ENCODE measurements around the gene DBX1. TPM values are rescaled to one million over a fixed set of nuclear protein-coding genes. Genes with fewer than 3 reads are reported as not detected.

The DBX1 gene
- total RNA-seq, 1 donor from 2014 or later = 0.43 TPM

- H3K9ac ChIP-seq = no peak overlapping the region
- H3K36me3 ChIP-seq = no peaks in the 10 kb centered on the region
- Mint-ChIP-seq H3K27ac (no peak overlapping the region), H3K27me3 (ENCODE audit: insufficient read depth, low read depth) (peaks cover 24% of the 10 kb centered on the region), H3K4me3 (no peak overlapping the region), H3K4me1 (peaks cover 9% of the 10 kb centered on the region), H3K36me3 (no peaks in the 10 kb centered on the region), H3K9me3 (peaks cover 4% of the 10 kb centered on the region)
- H3K4me3 ChIP-seq = no peak overlapping the region
- peaks cover 9% of the 10 kb centered on the region for H3K27me3 ChIP-seq
- no peaks in the 10 kb centered on the region for H4K20me1 ChIP-seq (ENCODE audit: low read depth)
- H3F3A ChIP-seq (ENCODE audit: low read depth) = peaks cover 16% of the 10 kb centered on the region
- peak overlapping the region; percentile 1 for H2AFZ ChIP-seq (replicated peaks)
- no peak overlapping the region for H3K27ac ChIP-seq
- no peaks in the 10 kb centered on the region for H3K9me3 ChIP-seq (ENCODE audit: low read depth)
- H3K4me2 ChIP-seq = no peak overlapping the region
- no peaks in the 10 kb centered on the region for H3K4me1 ChIP-seq
- TF ChIP-seq, protein P1, sequence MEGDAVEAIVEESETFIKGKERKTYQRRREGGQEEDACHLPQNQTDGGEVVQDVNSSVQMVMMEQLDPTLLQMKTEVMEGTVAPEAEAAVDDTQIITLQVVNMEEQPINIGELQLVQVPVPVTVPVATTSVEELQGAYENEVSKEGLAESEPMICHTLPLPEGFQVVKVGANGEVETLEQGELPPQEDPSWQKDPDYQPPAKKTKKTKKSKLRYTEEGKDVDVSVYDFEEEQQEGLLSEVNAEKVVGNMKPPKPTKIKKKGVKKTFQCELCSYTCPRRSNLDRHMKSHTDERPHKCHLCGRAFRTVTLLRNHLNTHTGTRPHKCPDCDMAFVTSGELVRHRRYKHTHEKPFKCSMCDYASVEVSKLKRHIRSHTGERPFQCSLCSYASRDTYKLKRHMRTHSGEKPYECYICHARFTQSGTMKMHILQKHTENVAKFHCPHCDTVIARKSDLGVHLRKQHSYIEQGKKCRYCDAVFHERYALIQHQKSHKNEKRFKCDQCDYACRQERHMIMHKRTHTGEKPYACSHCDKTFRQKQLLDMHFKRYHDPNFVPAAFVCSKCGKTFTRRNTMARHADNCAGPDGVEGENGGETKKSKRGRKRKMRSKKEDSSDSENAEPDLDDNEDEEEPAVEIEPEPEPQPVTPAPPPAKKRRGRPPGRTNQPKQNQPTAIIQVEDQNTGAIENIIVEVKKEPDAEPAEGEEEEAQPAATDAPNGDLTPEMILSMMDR (IDR thresholded peaks at IDR 0.05) = peak; percentile 97
- no peak for TF ChIP-seq EZH2 (IDR thresholded peaks at IDR 0.05)
- no peaks in the 10 kb centered on the region for H3K79me2 ChIP-seq (ENCODE audit: low read depth)
- peak; percentile 88 for DNase-seq (ENCODE audit: low spot score)
These were observed 32.4 kb downstream of the DBX1 start for GRCh38 chr11:20127671-20128527.

- Histone ChIP-seq H3K9me3 (ENCODE audit: low read depth) (no peaks in the 10 kb centered on the region), H3F3A (ENCODE audit: low read depth) (peaks cover 13% of the 10 kb centered on the region), H3K36me3 (no peaks in the 10 kb centered on the region), H2AFZ (replicated peaks) (no peak overlapping the region), H3K9ac (no peak overlapping the region), H3K4me1 (no peaks in the 10 kb centered on the region), H3K4me3 (no peak overlapping the region), H3K79me2 (ENCODE audit: low read depth) (no peaks in the 10 kb centered on the region), H4K20me1 (ENCODE audit: low read depth) (no peaks in the 10 kb centered on the region), H3K27me3 (peaks cover 5% of the 10 kb centered on the region), H3K4me2 (no peak overlapping the region), H3K27ac (no peak overlapping the region)
- TF ChIP-seq EZH2phosphoT487 (IDR thresholded peaks at IDR 0.05) (no peak), EZH2 (IDR thresholded peaks at IDR 0.05) (no peak)
- TF ChIP-seq, protein P1 (IDR thresholded peaks at IDR 0.05) = no peak
- Mint-ChIP-seq H3K36me3 (no peaks in the 10 kb centered on the region), H3K27me3 (ENCODE audit: insufficient read depth, low read depth) (peaks cover 23% of the 10 kb centered on the region), H3K4me3 (no peak overlapping the region), H3K4me1 (peaks cover 9% of the 10 kb centered on the region), H3K9me3 (peaks cover 3% of the 10 kb centered on the region), H3K27ac (no peak overlapping the region)
- DNase-seq (ENCODE audit: low spot score) = no peak
These were observed 33.6 kb downstream of the DBX1 start for GRCh38 chr11:20126724-20127123.

GRCh38 chr11:20125927-20126326 is 34.3 kb downstream of the DBX1 start:
- H3K4me1 Mint-ChIP-seq = peaks cover 9% of the 10 kb centered on the region
- Histone ChIP-seq H3K36me3 (no peaks in the 10 kb centered on the region), H3K79me2 (ENCODE audit: low read depth) (no peaks in the 10 kb centered on the region), H3K4me3 (no peak overlapping the region), H3K9me3 (ENCODE audit: low read depth) (no peaks in the 10 kb centered on the region), H3K4me2 (no peak overlapping the region), H3K4me1 (no peaks in the 10 kb centered on the region), H3K27ac (no peak overlapping the region), H4K20me1 (ENCODE audit: low read depth) (no peaks in the 10 kb centered on the region), H2AFZ (replicated peaks) (no peak overlapping the region), H3F3A (ENCODE audit: low read depth) (peaks cover 13% of the 10 kb centered on the region), H3K27me3 (no peaks in the 10 kb centered on the region), H3K9ac (no peak overlapping the region)
- TF ChIP-seq, protein P1 (IDR thresholded peaks at IDR 0.05) = no peak
- TF ChIP-seq EZH2 (IDR thresholded peaks at IDR 0.05) (no peak), EZH2phosphoT487 (IDR thresholded peaks at IDR 0.05) (no peak)
- no peak for DNase-seq (ENCODE audit: low spot score)
- peaks cover 4% of the 10 kb centered on the region for H3K36me3 Mint-ChIP-seq
- peaks cover 2% of the 10 kb centered on the region for H3K9me3 Mint-ChIP-seq
- H3K27ac Mint-ChIP-seq = no peak overlapping the region
- no peak overlapping the region for H3K4me3 Mint-ChIP-seq
- H3K27me3 Mint-ChIP-seq (ENCODE audit: insufficient read depth, low read depth) = peaks cover 19% of the 10 kb centered on the region
